ENCODE results near the gene THUMPD1.
"Not testable (repeated sequence)": the region's sequence is repeated elsewhere in the genome, so short reads cannot be mapped to it uniquely, and the experiment has no call there.

THUMPD1 gene

GRCh38 chr16:20734056-20734455, 7.6 kb downstream of the THUMPD1 start:
- Mint-ChIP-seq H3K4me1 (peaks cover 35% of the 10 kb centered on the region), H3K9me3 (no peaks in the 10 kb centered on the region), H3K36me3 (peaks cover 14% of the 10 kb centered on the region), H3K27ac (peak overlapping the region; percentile 89), H3K4me3 (no peak overlapping the region), H3K27me3 (no peaks in the 10 kb centered on the region)

- Mint-ChIP-seq H3K9me3 (no peaks in the 10 kb centered on the region), H3K27me3 (no peaks in the 10 kb centered on the region), H3K36me3 (peaks cover 4% of the 10 kb centered on the region), H3K4me3 (no peak overlapping the region), H3K27ac (no peak overlapping the region), H3K4me1 (peaks cover 8% of the 10 kb centered on the region)
Observed at GRCh38 chr16:20729141-20729540, 12.5 kb downstream of the THUMPD1 start.

DNA sequence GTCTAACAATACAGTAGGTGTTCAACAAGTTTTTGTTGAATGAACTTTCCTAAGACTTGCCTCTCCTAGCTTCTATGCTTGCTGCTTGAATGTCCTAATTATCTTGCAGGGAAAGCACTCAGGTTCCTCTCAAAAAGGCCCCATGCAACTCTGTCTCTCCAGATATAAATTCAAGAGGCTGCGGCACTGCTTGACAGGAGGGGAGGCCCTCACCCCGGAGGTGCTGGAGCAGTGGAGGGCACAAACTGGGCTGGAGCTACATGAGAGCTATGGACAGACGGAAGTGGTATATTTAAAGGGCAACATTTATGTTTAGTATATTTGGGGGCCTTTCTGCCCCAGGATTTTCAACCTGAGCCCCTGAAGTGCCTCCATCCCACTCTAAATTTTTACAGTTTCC, 14.4 kb downstream of the THUMPD1 start:
- Mint-ChIP-seq H3K36me3 (peaks cover 2% of the 10 kb centered on the region), H3K27ac (no peak overlapping the region), H3K4me3 (no peak overlapping the region), H3K4me1 (peaks cover 2% of the 10 kb centered on the region), H3K9me3 (no peaks in the 10 kb centered on the region), H3K27me3 (no peaks in the 10 kb centered on the region)

- Mint-ChIP-seq H3K27ac (no peak overlapping the region), H3K9me3 (no peaks in the 10 kb centered on the region), H3K4me1 (no peaks in the 10 kb centered on the region), H3K27me3 (no peaks in the 10 kb centered on the region), H3K4me3 (no peak overlapping the region), H3K36me3 (peaks cover 2% of the 10 kb centered on the region)
Observed at GRCh38 chr16:20726661-20727060, 15.0 kb downstream of the THUMPD1 start.

GRCh38 chr16:20720251-20720650, 21.4 kb downstream of the THUMPD1 start:
- peaks cover 3% of the 10 kb centered on the region for H3K36me3 Mint-ChIP-seq
- no peak overlapping the region for H3K4me3 Mint-ChIP-seq
- H3K9me3 Mint-ChIP-seq, result no peaks in the 10 kb centered on the region
- H3K4me1 Mint-ChIP-seq, result no peaks in the 10 kb centered on the region
- no peaks in the 10 kb centered on the region for H3K27me3 Mint-ChIP-seq
- no peak overlapping the region for H3K27ac Mint-ChIP-seq

DNA sequence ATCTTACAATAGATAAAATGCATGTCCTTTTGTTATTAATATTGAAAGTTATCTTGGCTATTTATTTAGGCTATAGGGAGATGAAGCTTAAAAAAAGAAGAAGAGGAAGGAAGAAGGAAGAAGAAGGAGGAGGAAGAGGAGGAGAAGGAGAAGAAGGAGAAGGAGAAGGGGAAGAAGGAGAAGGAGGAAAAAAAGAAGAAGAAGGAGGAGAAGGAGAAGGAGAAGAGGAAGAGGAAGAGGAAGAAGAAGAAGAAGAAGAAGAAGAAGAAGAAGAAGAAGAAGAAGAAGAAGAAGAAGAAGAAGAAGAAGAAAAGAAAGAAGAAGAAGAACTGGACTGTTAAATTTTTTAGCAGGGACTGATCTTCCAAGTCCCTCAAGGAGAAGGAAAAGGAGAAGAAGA, 23.9 kb downstream of the THUMPD1 start:
- not testable (repeated sequence) for H3K9me3 Mint-ChIP-seq, H3K4me3 Mint-ChIP-seq, H3K4me1 Mint-ChIP-seq, H3K27ac Mint-ChIP-seq, H3K36me3 Mint-ChIP-seq, H3K27me3 Mint-ChIP-seq

DNA sequence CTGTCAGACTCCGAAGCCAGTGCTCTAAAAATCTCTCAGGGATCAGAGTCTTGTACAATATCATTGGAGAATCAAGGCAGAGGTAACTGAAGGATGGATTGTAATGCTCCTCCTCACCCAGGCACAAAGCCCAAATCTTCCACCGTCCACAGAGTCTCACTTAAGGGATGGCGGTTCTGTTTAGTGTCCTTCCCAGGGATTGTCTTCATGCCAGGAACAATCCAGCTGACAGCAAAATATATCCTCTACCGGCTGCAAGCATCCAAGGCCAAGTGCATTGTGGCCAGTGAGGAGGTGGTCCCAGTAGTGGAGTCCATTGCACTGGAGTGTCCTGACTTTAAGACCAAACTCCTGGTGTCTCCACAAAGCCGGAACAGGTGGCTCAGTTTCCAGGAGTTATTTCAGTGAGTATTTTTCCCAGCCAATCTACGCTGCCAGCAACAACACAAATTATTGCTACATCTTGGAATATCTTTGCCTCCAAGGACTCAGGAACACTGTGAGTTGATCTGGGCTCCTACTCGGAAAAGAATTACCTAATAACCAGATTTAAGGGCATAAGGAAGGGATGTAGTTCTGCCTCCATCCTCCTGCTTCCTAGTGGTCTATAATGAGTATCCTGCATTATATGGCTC, 30.2 kb downstream of the THUMPD1 start:
- Mint-ChIP-seq H3K9me3 (no peaks in the 10 kb centered on the region), H3K36me3 (peaks cover 4% of the 10 kb centered on the region), H3K27ac (no peak overlapping the region), H3K4me3 (no peak overlapping the region), H3K4me1 (no peaks in the 10 kb centered on the region), H3K27me3 (no peaks in the 10 kb centered on the region)

DNA sequence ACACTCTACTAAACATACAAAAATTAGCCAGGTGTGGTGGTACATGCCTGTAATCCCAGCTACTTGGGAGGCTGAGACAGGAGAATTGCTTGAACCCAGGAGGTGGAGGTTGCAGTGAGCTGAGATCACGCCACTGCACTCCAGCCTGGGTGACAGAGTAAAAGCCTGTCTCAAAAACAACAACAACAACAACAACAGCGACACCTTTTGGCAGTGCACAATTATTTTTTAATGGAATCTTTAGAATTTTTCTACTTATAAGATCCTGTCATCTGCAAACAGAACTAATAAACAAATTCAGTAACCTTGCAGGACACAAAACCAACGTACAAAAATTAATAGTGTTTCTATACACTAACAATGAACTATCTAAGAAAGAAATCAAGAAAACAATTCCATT, 33.5 kb downstream of the THUMPD1 start:
- not testable (repeated sequence) for H3K9me3 Mint-ChIP-seq, H3K4me1 Mint-ChIP-seq, H3K27ac Mint-ChIP-seq

GRCh38 chr16:20707461-20707860, 34.2 kb downstream of the THUMPD1 start:
- H3K9me3 Mint-ChIP-seq, result no peaks in the 10 kb centered on the region
- no peaks in the 10 kb centered on the region for H3K27me3 Mint-ChIP-seq
- H3K4me3 Mint-ChIP-seq, result no peak overlapping the region
- no peak overlapping the region for H3K27ac Mint-ChIP-seq
- no peaks in the 10 kb centered on the region for H3K4me1 Mint-ChIP-seq
- peaks cover 4% of the 10 kb centered on the region for H3K36me3 Mint-ChIP-seq

More for the DNA sequence above, 33.5 kb downstream of the THUMPD1 start:
- not testable (repeated sequence) for H3K4me3 Mint-ChIP-seq, H3K27me3 Mint-ChIP-seq, H3K36me3 Mint-ChIP-seq

DNA sequence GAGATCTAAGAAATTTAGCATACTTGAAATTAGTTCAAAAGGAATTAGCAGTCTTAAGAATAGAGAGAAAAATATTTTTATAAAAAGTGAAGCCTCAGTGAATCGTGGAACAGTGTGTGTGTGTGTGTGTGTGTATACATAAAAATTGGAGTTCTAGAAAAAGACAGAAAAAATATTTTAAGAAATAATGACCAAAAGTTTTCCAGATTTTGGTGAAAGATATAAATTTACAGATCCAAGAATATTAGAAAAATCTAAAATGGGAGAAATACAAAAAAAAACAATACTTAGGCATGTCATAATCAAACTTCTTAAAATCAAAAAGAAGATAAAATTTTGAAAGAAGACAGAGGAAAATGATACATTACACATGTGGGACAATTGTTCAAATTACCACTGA, 35.6 kb downstream of the THUMPD1 start:
- H3K4me3 Mint-ChIP-seq, H3K9me3 Mint-ChIP-seq, H3K4me1 Mint-ChIP-seq, H3K27me3 Mint-ChIP-seq, H3K36me3 Mint-ChIP-seq, H3K27ac Mint-ChIP-seq: not testable (repeated sequence)

DNA sequence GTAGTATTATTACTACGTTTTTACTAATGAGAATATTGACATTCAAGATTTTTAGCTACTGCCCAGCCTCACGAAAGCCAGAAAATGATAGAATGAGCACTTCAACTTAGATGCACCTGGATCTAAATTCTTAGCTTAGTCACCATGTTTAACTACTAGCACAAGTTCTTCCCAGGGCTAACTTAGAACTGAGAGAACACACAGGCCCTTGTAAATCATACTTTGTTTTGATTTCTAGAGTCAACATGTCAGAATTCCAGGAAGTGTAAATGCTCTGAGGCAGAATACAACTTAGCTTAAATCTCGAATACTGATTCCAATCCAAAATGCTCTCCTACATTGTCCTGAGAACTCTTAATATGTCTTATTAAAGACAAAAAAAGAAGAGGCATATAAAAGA, 37.3 kb downstream of the THUMPD1 start:
- no peaks in the 10 kb centered on the region for H3K9me3 Mint-ChIP-seq

GRCh38 chr16:20701692-20702091, 39.9 kb downstream of the THUMPD1 start:
- H3K27ac Mint-ChIP-seq, H3K27me3 Mint-ChIP-seq, H3K4me1 Mint-ChIP-seq, H3K4me3 Mint-ChIP-seq, H3K9me3 Mint-ChIP-seq, H3K36me3 Mint-ChIP-seq: not testable (repeated sequence)

More for the DNA sequence above, 37.3 kb downstream of the THUMPD1 start:
- Mint-ChIP-seq H3K27me3 (no peaks in the 10 kb centered on the region), H3K4me3 (no peak overlapping the region), H3K27ac (no peak overlapping the region), H3K4me1 (no peaks in the 10 kb centered on the region), H3K36me3 (peaks cover 4% of the 10 kb centered on the region)

DNA sequence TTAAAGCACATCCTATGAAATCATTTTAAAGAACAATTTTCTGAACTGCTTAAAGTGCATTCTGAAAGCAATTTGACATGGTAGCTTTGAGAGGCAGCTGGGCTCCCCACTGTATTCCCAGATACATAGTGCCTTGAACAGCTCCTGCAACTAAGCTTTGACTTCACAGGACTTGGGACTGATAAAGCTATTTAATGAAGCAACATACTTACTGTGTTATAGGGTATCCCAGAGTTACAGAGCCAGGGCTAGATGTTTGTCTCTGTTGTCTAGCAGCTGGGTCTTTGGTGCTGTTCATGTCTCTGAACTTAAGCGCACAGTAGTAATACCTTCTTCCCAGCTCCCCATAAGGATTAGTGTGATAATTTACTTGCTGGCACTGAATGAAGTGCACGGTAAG, 45.0 kb downstream of the THUMPD1 start:
- Mint-ChIP-seq H3K27me3 (peaks cover 11% of the 10 kb centered on the region), H3K36me3 (peaks cover 2% of the 10 kb centered on the region), H3K27ac (no peak overlapping the region), H3K4me3 (no peak overlapping the region), H3K9me3 (no peaks in the 10 kb centered on the region), H3K4me1 (no peaks in the 10 kb centered on the region)

DNA sequence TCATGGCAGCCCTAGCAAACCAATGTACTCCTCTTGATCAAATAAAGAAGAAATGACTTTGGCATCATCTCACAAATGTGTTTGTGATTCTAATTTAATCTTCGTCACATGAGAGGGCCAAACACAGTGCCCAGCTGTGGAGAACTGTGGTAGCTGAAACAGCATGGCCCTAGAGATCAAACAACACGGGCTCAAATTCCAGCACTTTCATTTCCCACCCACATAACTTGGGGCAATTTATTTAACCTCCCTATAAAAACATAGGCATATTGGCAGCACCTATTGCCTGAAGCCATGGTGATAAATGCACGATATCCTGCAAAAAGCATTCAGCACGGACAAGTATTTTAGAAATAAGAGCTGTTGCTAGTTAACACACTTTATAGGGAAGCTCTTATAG, 46.6 kb downstream of the THUMPD1 start:
- Mint-ChIP-seq H3K9me3 (no peaks in the 10 kb centered on the region), H3K27ac (no peak overlapping the region), H3K4me3 (no peak overlapping the region), H3K36me3 (peaks cover 2% of the 10 kb centered on the region), H3K4me1 (no peaks in the 10 kb centered on the region), H3K27me3 (peaks cover 11% of the 10 kb centered on the region)

DNA sequence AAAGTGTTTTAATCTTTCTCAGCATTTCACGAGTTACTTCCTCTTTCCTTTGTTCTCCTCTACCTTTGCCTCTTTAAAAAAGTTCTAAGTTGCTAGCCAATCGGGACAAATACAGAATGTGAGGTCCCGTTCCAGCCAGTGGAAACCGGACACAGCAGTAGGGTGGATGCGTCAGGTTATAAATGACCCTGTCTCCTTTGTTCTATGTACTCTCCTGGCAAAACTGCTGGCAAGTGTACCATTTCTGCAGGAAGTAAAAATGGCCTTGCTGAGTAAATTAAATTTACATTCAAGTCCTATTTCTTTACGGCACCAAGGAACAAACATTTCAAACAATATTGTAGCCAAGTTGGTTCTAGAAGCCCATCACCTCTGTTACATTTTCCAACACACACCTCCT, 47.5 kb downstream of the THUMPD1 start:
- H3K4me3 Mint-ChIP-seq, H3K9me3 Mint-ChIP-seq, H3K27ac Mint-ChIP-seq, H3K36me3 Mint-ChIP-seq, H3K4me1 Mint-ChIP-seq: not testable (repeated sequence)
- H3K27me3 Mint-ChIP-seq, result peaks cover 12% of the 10 kb centered on the region

- peaks cover 13% of the 10 kb centered on the region for H3K27me3 Mint-ChIP-seq
- H3K4me1 Mint-ChIP-seq, result no peaks in the 10 kb centered on the region
- no peaks in the 10 kb centered on the region for H3K9me3 Mint-ChIP-seq
- peaks cover 2% of the 10 kb centered on the region for H3K36me3 Mint-ChIP-seq
- H3K27ac Mint-ChIP-seq, result no peak overlapping the region
- H3K4me3 Mint-ChIP-seq, result no peak overlapping the region
Observed at GRCh38 chr16:20689668-20690067, 52.0 kb downstream of the THUMPD1 start.

DNA sequence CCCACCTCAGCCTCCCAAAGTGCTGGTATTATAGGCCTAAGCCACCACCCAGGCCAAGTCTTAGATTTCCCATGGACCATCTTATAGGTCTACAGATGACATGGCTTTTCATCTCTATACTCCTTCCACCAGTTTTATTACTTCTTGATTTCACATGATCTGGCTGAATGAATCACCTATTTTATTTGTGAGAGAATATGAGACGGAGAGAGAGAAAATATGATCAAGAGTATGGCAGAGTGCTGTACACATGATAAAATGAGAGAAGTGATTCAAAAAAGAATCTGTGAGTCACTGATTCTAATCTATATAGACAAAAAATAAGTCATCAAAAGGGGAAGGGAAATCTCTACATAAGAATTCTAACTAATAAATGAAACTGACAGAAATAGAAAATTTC, 57.8 kb downstream of the THUMPD1 start:
- Mint-ChIP-seq H3K27me3 (peaks cover 1% of the 10 kb centered on the region), H3K4me3 (peak overlapping the region; percentile 46), H3K9me3 (no peaks in the 10 kb centered on the region), H3K4me1 (peaks cover 5% of the 10 kb centered on the region), H3K27ac (peak overlapping the region; percentile 75), H3K36me3 (peaks cover 2% of the 10 kb centered on the region)
